Breast epithelium (tissue), 3 donors: ENCODE measurements around the gene ALOXE3.
"Not testable (repeated sequence)": the region's sequence is repeated elsewhere in the genome, so short reads cannot be mapped to it uniquely, and the experiment has no call there.

Experiments used
- POLR2AphosphoS5 ChIP-seq, 3 donors: sonication (generic); formaldehyde crosslinking; IDR thresholded peaks; one replicate each; pipeline ENCODE4 v1.6.1; 2017; ENCODE audit warnings: antibody characterized with exemption in 3 of 3
- TF ChIP-seq, protein P1 (sequence below), 3 donors: fragments of 450-650 bp; IDR thresholded peaks; one replicate each; pipeline ENCODE4 v1.5.1; 2016 to 2017; ENCODE audit warnings: antibody characterized with exemption in 3 of 3, mild to moderate bottlenecking in 3 of 3, moderate library complexity in 3 of 3

DNA sequence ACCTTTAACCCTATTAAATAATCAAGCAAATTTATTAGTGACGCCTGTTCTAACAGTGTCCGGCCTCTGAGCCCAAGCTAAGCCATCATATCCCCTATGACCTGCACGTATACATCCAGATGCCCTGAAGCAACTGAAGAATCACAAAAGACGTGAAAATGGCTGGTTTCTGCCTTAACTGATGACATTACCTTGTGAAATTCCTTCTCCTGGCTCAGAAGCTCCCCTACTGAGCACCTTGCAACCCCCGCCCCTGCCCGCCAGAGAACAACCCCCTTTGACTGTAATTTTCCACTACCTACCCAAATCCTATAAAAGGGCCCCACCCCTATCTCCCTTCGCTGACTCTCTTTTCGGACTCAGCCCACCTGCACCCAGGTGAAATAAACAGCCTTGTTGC, 56.5 kb downstream of the ALOXE3 start:
- TF ChIP-seq, protein P1, sequence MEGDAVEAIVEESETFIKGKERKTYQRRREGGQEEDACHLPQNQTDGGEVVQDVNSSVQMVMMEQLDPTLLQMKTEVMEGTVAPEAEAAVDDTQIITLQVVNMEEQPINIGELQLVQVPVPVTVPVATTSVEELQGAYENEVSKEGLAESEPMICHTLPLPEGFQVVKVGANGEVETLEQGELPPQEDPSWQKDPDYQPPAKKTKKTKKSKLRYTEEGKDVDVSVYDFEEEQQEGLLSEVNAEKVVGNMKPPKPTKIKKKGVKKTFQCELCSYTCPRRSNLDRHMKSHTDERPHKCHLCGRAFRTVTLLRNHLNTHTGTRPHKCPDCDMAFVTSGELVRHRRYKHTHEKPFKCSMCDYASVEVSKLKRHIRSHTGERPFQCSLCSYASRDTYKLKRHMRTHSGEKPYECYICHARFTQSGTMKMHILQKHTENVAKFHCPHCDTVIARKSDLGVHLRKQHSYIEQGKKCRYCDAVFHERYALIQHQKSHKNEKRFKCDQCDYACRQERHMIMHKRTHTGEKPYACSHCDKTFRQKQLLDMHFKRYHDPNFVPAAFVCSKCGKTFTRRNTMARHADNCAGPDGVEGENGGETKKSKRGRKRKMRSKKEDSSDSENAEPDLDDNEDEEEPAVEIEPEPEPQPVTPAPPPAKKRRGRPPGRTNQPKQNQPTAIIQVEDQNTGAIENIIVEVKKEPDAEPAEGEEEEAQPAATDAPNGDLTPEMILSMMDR (IDR thresholded peaks at IDR 0.05) = not testable (repeated sequence)
- TF ChIP-seq POLR2AphosphoS5 (IDR thresholded peaks at IDR 0.05) = not testable (repeated sequence)
